Putamen (tissue), 1 donor: ENCODE measurements around the gene TMEM209.
"Not testable (repeated sequence)": the region's sequence is repeated elsewhere in the genome, so short reads cannot be mapped to it uniquely, and the experiment has no call there.

Experiments
- DNase-seq: peaks from one replicate; pipeline ENCODE4 v3.0.0-alpha.2; 2016; ENCODE audit warnings: low spot score

TMEM209 gene

DNA sequence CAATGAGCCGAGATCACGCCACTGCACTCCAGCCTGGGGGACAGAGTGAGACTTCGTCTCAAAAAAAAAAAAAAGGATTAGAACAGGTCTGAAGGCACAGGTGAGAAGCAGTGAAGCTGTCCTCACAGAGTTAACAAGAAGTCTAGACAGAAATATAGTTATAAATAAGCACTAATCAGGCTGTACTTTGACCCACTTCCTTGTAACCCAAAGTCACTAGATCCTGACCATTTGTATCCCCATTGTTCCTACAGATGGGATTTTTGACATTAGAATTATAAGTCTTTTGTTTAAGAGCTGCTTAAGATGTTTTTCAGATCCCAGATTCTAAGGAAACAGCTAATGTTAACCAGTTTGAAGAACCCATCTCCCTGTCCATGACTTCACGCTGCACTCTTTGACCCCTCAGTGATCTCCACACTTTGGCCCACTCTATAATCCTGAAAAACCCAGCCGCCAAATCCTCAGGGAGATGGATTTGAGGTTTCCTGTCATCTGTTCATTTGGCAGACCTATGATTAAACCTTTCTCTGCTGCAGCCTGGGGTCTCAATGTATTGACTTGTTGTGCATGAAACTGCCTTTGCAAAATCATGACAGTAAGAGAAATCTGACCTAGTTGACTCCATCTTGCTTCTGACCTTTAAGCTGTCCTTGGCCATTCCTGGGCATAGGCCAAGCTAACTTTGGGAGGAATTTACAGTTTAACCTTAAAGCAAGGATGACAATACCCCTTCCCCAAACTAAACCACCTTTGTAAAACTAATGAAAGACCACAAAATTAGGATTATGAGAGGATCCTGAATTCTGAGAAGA lies 13.8 kb upstream of the TMEM209 start:
- no peak for DNase-seq

DNA sequence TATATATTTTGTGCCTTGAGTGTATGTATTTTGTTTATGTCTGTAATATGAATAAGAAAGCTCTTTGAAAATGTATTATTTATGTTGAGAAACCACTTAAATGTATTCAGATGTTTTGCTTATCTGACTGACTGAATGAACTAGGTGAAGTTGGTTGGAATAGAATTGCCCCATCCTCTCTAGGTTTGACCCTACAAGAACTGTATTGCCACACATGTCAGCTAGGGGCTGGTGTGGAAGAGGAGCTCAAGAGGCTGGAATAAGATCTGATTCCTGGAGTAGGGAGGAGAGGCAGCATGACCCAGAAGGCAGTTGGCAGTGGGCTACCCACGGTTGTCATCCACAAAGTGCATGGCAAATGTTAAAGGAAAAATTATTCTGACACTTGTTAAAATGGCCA lies 11.5 kb upstream of the TMEM209 start:
- no peak for DNase-seq

DNA sequence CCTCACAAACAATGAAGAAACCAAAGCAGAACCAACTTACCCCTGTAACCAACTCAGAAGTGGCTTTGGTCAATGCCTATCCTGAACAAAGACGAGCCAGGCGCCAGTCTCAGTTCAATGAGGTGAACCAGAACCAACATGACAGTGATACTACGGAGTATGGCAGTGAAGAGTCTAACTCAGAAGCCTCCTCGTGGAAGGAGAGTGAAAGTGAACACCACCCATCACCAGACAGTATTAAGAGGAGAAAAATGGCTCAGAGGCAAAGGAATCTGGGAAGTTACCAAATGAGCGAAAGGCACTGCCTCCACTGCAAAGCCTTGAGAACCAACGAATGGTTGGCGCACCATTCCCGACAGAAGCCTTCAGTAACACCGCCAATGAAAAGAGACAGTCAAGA lies 10.8 kb upstream of the TMEM209 start:
- DNase-seq: no peak

DNA sequence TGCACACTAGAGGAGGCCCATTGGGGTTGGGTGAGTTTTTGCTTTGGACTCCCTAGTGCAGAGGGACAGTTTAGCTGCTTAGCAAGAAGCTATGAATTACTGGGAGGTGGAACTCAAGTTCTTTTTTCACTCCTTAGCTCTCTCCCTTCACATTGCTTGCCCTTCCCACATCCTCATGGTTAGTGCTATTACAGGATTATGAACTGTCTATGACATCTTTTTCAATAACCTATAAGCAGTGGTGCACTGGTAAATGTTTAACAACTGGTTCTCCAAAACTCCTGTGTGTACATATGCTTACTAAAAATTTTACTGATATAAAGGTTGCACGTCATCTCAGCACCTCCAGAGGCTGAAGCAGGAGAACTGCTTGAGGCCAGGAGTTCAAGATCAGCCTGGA lies 8.6 kb upstream of the TMEM209 start:
- no peak for DNase-seq

DNA sequence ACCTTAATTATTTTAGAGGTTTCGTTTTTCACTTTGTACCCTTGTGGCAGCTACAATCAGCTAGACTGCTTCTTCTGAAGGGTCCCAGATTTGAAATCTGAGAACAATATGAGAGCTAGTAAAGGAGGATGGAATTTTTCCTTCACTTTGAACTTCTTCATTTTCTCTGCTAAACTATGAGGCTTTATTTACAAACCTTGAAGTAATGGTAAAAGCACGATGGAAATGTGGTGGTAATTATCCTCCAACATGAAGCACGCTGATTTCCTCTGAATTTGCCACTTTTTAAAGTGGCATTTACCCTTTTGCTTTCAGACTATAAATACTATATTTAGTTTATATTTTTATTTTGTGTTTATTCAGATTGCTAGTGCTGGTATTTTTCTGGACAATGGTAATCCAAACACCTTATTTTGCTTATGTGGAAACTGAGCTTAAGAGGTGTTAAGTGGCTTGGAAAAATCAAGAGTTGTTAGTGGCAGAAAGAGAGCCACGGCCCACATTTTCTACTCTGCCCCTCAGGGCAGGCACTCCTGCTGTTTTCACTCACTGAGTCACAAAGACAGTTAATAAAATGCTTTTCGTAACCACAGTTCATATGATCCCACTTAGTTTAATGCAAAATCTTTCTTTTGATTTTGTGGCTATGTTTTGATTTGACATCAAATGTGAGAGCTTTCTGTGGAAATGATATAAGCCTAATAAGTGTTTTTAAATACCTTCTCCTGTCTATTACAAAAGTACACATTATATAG lies 5.2 kb upstream of the TMEM209 start:
- DNase-seq: no peak

DNA sequence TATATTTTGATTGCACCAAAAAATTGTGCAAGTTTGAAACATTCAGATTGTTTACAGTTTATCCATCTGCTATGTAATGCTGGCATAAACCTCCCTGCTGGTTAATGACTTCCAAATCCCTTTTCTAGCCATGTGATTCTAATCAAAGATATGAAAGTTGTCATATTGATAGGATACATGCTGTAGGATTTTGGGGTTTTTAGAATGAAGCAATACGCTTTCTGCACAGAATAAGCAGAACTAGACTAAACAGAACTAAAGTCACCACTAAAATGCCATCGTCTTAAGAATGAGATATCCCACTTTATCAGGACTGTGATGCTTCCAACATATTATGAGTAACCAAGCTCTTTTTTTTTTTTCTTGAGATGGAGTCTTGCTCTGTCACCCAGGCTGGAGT lies 3.3 kb upstream of the TMEM209 start:
- DNase-seq: no peak

DNA sequence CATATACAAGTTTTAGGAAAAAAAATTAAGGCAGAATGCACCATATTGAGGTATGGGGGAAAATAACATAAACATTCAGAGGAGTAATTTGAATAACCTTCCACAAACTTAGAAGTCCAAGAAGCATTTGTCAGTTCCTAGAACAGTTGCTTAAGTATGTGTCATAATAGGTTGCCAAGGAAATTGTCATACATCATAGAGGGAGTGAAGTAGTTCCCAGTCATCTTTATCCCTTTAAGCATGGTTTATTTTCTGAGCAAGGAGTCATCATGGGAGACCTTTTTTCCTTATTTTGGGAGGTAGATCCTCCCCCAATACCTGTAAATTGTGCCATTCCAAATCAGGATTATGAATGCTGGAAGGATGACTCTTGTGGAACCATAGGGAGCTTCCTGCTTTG lies 2.4 kb upstream of the TMEM209 start, which contains the start of gene SSMEM1:
Gene SSMEM1 (plus strand): TSS at position 219 of the 400 bp plus-strand sequence. CDS start 51 bp downstream, at position 270.
- DNase-seq: no peak

DNA sequence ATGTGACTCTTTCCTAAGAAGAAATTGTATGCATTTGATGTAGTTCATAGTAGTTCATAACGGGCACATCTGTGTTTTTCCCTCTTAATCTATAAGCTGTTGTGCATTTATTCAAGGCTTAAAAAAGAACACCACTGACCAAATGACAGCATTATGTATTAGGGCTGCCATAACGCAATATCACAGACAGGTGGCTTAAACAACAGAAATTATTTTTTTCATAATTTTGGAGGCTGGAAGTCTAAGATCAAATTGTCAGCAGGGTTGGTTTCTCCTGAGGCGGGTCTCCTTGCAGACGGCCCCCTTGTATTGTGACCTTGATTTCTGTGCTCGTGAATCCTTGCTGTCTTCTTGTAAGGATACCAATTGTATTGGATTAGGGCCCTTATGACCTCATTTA lies 1.8 kb upstream of the TMEM209 start:
- DNase-seq: no peak

DNA sequence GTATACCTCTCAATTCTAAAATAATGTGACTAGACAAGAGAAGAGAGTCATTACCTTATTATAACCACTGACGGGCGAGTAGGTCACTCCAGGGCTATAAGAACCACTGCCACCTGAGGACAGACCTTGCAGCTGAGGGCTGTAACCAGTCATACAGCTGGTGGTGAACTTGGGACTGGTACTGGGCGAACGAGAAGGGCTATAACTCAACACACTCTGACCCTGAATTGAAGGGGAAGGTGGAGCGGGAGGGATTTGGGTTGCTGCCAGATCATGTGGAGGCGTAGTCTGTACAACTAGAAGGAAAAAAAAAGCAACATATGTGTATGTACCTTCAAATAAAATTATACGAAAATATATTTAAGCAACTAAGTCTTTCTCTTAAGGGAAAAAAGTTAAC lies 3.4 kb downstream of the TMEM209 start:
- DNase-seq: no peak

DNA sequence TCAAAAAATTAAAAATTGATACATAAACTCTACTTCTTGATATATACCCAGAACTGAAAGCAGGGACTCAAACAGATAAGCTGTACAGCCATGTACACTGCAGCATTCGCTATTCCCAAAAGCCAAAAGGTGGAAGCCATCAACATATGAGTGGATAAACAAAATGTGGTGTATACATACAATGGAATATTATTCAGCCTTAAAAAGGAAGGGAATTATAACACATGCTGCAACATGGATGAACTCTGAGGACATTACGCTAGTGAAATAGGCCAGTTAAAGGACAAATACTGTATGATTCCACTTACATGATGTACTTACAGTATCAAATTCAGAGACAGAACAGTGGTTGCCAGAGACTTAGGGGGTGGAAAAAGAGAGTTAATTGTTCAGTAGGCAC lies 8.1 kb downstream of the TMEM209 start:
- peak; percentile 16 for DNase-seq

DNA sequence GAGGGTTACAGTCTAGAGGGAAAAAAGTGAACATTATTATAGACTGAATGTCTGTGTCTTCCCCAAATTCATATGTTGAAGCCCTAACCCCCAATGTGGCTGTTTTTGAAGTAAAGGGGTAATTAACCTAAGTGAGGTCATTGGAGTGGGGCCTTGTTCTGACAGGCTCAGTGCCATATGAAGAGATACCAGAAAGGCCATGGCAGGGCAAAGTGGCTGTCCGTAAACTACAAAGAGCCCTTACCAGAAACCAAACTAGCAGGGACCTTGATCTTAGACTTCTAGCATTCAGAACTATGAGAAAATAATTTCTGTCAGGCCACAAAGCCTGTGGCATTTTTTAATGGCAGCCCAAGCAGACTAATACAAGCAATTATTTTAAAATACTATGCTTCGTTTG lies 8.7 kb downstream of the TMEM209 start:
- DNase-seq: no peak

DNA sequence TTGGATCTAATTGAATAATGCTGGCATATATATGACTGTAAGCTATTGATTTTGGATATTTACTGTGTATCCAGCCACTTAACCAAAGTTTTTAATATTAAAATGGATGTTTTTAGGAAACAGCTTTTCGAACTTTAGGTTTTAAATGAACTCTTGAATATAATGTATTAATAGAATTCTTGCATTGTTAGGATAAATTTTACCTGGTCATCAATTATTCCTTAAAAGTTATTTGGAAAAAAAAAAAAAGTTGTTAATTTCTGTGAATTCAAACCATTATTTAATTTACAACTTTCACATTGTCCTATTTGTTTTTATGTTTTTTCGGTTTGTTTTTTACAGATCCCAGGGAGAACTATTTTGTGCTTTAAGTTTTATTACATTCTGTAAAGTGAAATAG lies 9.8 kb downstream of the TMEM209 start:
- no peak for DNase-seq

DNA sequence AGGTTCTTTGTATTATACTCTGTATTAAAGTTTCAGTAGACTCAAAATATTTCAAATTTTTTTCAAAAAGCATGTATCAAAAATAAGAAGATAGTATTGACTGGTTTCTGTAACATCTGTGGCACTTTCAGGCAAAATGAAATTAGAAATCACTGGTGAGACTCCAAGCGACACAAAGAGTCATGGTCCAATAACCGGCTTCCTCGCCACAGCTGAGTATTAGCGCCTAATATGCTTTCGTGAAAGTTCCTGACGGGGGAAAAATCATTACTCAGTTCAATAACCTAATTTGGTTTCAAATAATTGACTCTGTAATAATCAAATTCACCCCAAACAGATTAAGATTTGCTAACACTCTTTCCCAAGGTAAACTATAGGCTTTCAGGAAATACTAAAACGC lies 13.4 kb downstream of the TMEM209 start:
- no peak for DNase-seq

DNA sequence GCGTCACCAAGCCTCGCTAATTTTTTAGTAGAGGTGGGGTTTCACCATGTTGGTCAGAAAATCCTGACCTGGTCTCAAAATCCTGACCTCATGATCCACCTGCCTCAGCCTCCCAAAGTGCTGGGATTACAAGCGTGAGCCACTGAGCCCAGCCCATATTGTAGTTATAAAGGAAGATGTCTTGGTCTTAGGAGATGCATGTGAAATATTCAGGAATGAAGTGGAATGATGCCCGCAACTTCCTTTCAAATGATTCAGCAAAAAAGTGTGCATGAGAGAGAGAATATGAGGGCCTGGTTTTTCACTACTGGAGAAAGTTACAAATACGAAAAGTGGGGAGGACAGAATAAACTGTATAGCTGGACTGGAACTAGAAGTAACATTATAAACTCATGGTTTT lies 15.9 kb downstream of the TMEM209 start:
- DNase-seq: no peak

DNA sequence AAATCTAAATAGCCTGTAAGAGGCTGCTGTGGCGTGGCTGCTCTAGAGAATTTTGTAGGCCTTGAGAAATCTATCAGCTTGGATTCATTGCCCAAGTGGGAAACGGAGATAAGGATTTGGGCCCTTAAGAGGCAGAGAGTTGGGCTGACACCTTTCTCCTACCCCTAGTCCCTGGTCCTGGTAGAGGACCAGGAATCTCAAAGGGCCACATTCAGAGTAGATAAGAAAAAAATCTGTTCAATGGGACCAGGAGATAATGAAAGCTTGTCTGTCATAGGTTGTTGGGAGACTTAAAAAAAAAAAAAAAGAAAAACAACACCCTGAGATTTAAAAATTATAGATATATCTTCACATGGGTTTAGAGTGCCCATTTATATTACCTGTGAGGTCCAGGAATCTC lies 17.8 kb downstream of the TMEM209 start:
- DNase-seq: no peak

DNA sequence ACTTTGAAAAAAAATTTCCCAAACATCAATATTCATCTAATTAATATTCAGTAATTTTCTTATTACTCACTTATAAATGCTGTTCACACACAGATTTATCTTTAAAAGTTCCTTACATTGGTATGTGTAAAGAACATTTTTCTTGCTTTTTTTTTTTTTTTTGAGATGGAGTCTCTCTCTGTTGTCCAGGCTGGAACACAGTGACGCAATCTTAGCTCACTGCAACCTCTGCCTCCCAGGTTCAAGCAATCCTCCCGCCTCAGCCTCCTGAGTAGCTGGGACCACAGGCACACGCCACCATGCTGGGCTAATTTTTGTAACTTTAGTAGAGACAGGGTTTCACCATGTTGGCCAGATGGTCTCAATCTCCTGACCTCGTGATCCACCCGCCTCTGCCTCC lies 20.9 kb downstream of the TMEM209 start:
- DNase-seq: not testable (repeated sequence)

DNA sequence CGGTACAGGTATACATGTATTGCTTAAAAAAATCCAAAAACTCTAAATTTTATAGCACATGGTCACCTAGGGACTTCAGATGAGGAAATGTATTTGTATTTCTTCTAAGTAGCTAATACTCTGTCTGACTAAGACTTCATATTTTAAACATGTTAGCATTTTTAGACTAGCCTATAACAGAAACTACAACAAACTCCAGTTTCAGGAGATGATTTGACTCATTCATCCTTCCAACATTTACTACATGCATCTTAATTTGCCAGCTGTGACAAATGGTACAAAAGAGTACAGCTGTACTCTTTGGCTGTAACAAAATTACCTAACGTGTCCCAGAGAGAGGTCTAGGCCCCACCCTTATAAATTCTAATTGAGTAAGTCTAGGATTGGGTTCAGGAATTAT lies 22.2 kb downstream of the TMEM209 start:
- DNase-seq: no peak

DNA sequence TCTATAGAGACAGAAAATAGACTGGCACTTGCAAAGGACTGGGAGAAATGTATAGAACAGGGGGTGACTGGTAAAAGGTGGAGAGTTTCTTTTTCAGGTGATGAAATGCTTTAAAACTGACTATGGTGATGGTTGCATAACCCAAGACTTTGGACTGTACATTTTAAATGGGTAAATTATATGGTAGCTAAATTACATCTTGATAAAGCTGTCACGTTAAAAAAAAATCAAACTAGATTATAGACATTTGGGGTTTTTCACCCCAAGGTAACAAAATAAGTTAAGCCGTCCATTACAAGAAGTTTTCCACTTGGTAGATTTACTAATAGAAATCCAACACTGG lies 24.0 kb downstream of the TMEM209 start:
- no peak for DNase-seq

DNA sequence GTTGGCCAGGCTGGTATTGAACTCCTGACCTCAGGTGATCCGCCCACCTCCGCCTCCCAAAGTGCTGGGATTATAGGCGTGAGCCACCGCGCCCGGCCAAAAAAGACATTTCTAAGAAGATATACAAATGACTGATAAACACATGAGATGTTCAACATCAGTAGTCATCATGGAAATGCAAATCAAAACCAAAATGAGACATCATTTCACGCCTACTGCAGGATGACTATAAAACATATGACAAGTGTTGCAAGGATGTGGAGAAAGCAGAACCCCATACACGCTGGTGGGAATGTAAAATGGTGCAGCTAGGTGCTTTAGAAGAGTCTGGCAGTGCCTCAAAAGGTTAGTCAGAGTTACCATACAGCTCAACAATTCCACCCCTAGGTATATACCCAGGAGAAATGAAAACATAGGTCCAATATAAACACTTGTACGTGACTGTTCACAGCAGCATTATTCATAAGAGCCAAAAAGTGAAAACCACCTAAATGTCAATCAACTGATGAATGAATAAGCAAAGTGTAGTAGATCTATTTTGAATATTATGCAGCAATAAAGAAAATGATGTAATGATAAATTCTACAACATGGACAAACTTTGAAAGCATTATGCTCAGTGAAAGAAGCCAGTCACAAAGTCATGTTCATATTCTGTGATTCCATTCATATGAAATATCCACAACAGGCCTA lies 24.5 kb downstream of the TMEM209 start:
- DNase-seq: peak; percentile 13

DNA sequence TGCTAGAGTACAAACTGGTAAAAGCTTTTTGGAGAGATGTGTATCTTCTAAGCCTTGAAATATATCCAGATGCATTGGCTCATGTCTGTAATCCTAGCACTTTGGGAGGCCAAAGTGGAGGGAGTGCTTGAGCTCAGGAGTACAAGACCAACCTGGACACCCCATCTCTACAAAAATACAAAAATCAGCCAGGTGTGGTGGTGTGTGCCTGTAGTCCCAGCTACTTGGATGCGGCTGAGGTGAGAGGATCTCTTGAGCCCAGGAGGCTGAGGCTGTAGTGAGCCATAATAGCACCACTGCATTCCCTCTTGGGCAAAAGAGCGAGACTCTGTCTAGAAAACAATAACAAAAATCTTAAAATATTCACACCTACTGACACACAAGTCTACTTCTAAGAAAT lies 25.6 kb downstream of the TMEM209 start:
- DNase-seq: no peak

DNA sequence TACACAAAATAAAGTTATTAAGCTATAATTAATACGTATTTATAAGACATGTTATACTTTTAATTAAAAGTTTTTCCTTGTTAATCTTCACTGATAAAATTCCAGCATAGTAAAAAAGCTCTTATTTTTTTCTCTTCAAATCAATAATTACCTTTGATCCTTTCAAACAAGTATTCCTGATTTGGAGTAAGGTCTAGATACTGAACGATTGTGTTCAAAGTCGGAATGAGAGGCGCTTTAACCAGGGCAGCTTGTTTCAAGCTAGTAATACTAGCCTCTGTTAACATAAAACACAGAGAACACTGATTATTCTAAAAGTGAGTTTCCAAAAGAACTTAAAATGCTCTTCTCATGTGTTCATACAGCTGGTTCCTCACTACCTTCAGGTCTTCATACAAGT lies 27.0 kb downstream of the TMEM209 start:
- no peak for DNase-seq

DNA sequence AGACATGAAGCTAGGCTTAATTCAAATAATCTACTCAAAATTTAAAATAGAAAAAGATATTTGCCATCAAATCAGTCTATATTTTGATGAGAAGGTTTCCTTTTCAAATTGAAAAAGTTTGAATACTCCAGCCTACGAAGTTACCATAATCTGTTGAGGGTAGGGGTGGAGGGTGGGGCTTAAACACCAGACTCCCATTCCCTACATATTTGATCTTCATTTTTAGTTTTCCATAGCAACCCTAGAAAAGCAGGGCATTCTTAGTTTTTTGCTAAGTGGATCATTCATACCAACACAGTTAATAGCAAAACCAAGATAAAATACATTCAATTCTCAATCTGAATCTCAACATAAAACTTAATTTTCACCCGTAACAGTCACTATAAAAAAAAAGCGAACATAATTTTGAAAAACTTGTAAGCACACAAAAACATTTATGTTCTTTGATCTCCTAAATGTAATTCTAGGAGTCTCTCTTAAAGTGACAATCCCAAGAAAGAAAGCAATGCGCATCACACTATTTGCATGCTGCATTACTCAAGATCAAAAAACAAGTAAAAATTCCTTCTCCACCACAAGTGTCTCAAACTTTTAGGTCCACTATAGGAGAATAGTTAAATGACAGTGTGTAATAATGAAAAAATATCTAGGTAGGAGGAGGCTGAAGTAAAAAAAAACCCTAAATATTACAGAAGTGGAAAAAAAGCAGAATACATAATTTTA lies 30.8 kb downstream of the TMEM209 start:
- no peak for DNase-seq
